Hepatocyte (in vitro differentiated cells): ENCODE measurements around the gene LDLRAD4. TPM values are rescaled to one million over a fixed set of nuclear protein-coding genes. Genes with fewer than 3 reads are reported as not detected.

Source experiments
- DNase-seq: peaks from one replicate; pipeline ENCODE4 v3.0.0-alpha.2; 2016; ENCODE audit warnings: low spot score
- H2AFZ ChIP-seq: fragments of 200-600 bp; sonication (generic); 2 replicates; pipeline ENCODE4 v1.6.0; 2016; ENCODE audit warnings: antibody characterized with exemption, mild to moderate bottlenecking
- H3K27ac ChIP-seq: fragments of 200-600 bp; sonication (generic); 2 replicates; pipeline ENCODE4 v1.5.1; 2016; ENCODE audit warnings: mild to moderate bottlenecking
- H3K27me3 ChIP-seq: fragments of 200-600 bp; sonication (generic); 2 replicates; pipeline ENCODE4 v1.6.1; 2016
- H3K36me3 ChIP-seq: fragments of 200-600 bp; sonication (generic); replicated peaks from 2 replicates; pipeline ENCODE4 v1.5.1; 2016; ENCODE audit warnings: low read depth; ENCODE audit not compliant: insufficient read depth
- H3K4me1 ChIP-seq: fragments of 200-600 bp; sonication (generic); 2 replicates; pipeline ENCODE4 v1.5.1; 2016; ENCODE audit warnings: mild to moderate bottlenecking, moderate library complexity; ENCODE audit not compliant: insufficient read depth
- H3K4me2 ChIP-seq: fragments of 200-600 bp; sonication (generic); 2 replicates; pipeline ENCODE4 v1.6.0; 2016
- H3K4me3 ChIP-seq: fragments of 200-600 bp; sonication (generic); 2 replicates; pipeline ENCODE4 v1.5.1; 2016; ENCODE audit warnings: mild to moderate bottlenecking
- H3K79me2 ChIP-seq: fragments of 200-600 bp; sonication (generic); 2 replicates; pipeline ENCODE4 v1.6.0; 2017; ENCODE audit warnings: mild to moderate bottlenecking
- H3K9me2 ChIP-seq: fragments of 200-600 bp; sonication (generic); replicated peaks from 2 replicates; pipeline ENCODE4 v1.6.0; 2017; ENCODE audit warnings: mild to moderate bottlenecking; ENCODE audit not compliant: insufficient read depth
- H3K9me3 ChIP-seq: fragments of 200-600 bp; sonication (generic); 2 replicates; pipeline ENCODE4 v1.5.1; 2016; ENCODE audit warnings: low read depth, mild to moderate bottlenecking
- H4K20me1 ChIP-seq: fragments of 200-600 bp; sonication (generic); 2 replicates; pipeline ENCODE4 v1.6.0; 2016; ENCODE audit warnings: mild to moderate bottlenecking; ENCODE audit not compliant: insufficient read depth, poor library complexity, severe bottlenecking
- EZH2 ChIP-seq: fragments of 200-600 bp; sonication (generic); IDR thresholded peaks from 2 replicates; pipeline ENCODE4 v1.6.1; 2016; ENCODE audit warnings: antibody characterized with exemption, mild to moderate bottlenecking, borderline replicate concordance
- EZH2phosphoT487 ChIP-seq: fragments of 200-600 bp; sonication (generic); IDR thresholded peaks from one replicate; pipeline ENCODE4 v1.6.1; 2018; ENCODE audit warnings: antibody characterized with exemption, mild to moderate bottlenecking, low read depth, moderate library complexity; ENCODE audit not compliant: unreplicated experiment, severe bottlenecking
- WGBS: methylation state at CpG from one replicate; pipeline ENCODE4 v1.1.6; 2016; ENCODE audit warnings: low lambda C conversion rate; ENCODE audit errors: missing lambda C conversion rate; 5-methylcytosine and 5-hydroxymethylcytosine counted together
- polyA plus RNA-seq: library from polyadenylated mRNA; unstranded; fragments of >200 nt; fragmentation: Nextera tagmentation; extraction: Ambion mirVana; gene quantifications from 2 replicates; pipeline ENCODE4 v1.2.1, GENCODE V29; 2016
- total RNA-seq: library from RNA; depleted of rRNA; stranded (reverse); fragments of >200 nt; gene quantifications from 2 replicates; pipeline ENCODE4 v1.2.3, GENCODE V29; 2014
- TF ChIP-seq, protein P1 (sequence below): fragments of 200-600 bp; sonication (generic); IDR thresholded peaks from 2 replicates; pipeline ENCODE4 v1.5.1; 2016; ENCODE audit warnings: antibody characterized with exemption, mild to moderate bottlenecking; ENCODE audit not compliant: poor library complexity

LDLRAD4 gene
- total and polyA plus RNA-seq, 2 experiments from 2014 or later = 15.1 to 29.0 TPM

- Histone ChIP-seq H3K27me3 (no peaks in the 10 kb centered on the region), H4K20me1 (no peaks in the 10 kb centered on the region), H3K79me2 (no peaks in the 10 kb centered on the region), H3K4me3 (no peak overlapping the region), H2AFZ (no peak overlapping the region), H3K27ac (no peak overlapping the region), H3K9me3 (peaks cover 26% of the 10 kb centered on the region), H3K4me1 (no peaks in the 10 kb centered on the region), H3K4me2 (no peak overlapping the region), H3K36me3 (no peaks in the 10 kb centered on the region), H3K9me2 (no peaks in the 10 kb centered on the region)
- WGBS = 83% methylated on average over 1 of the region's 1 CpG
- TF ChIP-seq EZH2phosphoT487 (no peak), EZH2 (no peak)
- TF ChIP-seq, protein P1, sequence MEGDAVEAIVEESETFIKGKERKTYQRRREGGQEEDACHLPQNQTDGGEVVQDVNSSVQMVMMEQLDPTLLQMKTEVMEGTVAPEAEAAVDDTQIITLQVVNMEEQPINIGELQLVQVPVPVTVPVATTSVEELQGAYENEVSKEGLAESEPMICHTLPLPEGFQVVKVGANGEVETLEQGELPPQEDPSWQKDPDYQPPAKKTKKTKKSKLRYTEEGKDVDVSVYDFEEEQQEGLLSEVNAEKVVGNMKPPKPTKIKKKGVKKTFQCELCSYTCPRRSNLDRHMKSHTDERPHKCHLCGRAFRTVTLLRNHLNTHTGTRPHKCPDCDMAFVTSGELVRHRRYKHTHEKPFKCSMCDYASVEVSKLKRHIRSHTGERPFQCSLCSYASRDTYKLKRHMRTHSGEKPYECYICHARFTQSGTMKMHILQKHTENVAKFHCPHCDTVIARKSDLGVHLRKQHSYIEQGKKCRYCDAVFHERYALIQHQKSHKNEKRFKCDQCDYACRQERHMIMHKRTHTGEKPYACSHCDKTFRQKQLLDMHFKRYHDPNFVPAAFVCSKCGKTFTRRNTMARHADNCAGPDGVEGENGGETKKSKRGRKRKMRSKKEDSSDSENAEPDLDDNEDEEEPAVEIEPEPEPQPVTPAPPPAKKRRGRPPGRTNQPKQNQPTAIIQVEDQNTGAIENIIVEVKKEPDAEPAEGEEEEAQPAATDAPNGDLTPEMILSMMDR = no peak
- no peak for DNase-seq
Measured at GRCh38 chr18:13599031-13599430, 380.5 kb downstream of the LDLRAD4 start.

- H3K9me3 ChIP-seq = no peaks in the 10 kb centered on the region
- H3K27me3 ChIP-seq = no peaks in the 10 kb centered on the region
- no peaks in the 10 kb centered on the region for H3K79me2 ChIP-seq
- no peak for DNase-seq
- no peaks in the 10 kb centered on the region for H3K36me3 ChIP-seq
- no peak overlapping the region for H3K27ac ChIP-seq
- H3K9me2 ChIP-seq = no peaks in the 10 kb centered on the region
- no peak overlapping the region for H2AFZ ChIP-seq
- peaks cover 17% of the 10 kb centered on the region for H3K4me1 ChIP-seq
- 91% methylated on average over 14 of the region's 14 CpGs for WGBS
- H3K4me2 ChIP-seq = no peak overlapping the region
- no peaks in the 10 kb centered on the region for H4K20me1 ChIP-seq
- TF ChIP-seq EZH2phosphoT487 (no peak), EZH2 (no peak)
- TF ChIP-seq, protein P1 = no peak
- H3K4me3 ChIP-seq = no peak overlapping the region
Measured at GRCh38 chr18:13603304-13604019, 384.9 kb downstream of the LDLRAD4 start.

GRCh38 chr18:13604786-13605185 lies 386.2 kb downstream of the LDLRAD4 start:
- H4K20me1 ChIP-seq = no peaks in the 10 kb centered on the region
- peaks cover 17% of the 10 kb centered on the region for H3K4me1 ChIP-seq
- no peaks in the 10 kb centered on the region for H3K9me2 ChIP-seq
- H2AFZ ChIP-seq = no peak overlapping the region
- H3K79me2 ChIP-seq = no peaks in the 10 kb centered on the region
- no peaks in the 10 kb centered on the region for H3K9me3 ChIP-seq
- no peaks in the 10 kb centered on the region for H3K36me3 ChIP-seq
- no peak overlapping the region for H3K4me3 ChIP-seq
- TF ChIP-seq, protein P1 = no peak
- TF ChIP-seq EZH2 (no peak), EZH2phosphoT487 (no peak)
- WGBS = 69% methylated on average over 7 of the region's 7 CpGs
- H3K27ac ChIP-seq = no peak overlapping the region
- no peak overlapping the region for H3K4me2 ChIP-seq
- H3K27me3 ChIP-seq = no peaks in the 10 kb centered on the region
- no peak for DNase-seq
